NCI-H187 (cell line): ENCODE results near the gene KCNQ4.

Experiments used
- DNase-seq, 2 experiments: peaks; one replicate each; lab custom pipeline; 2025; lab: John Stamatoyannopoulos, UW

Gene KCNQ4

GRCh38 chr1:40755067-40755466 is 28.5 kb upstream of the KCNQ4 start:
- no peak for DNase-seq

GRCh38 chr1:40756523-40756922 is 27.1 kb upstream of the KCNQ4 start:
- no peak for DNase-seq

GRCh38 chr1:40757084-40757483 is 26.5 kb upstream of the KCNQ4 start:
- DNase-seq, result no peak

- DNase-seq, result no peak
Measured at GRCh38 chr1:40758004-40758403, 25.6 kb upstream of the KCNQ4 start.

- DNase-seq, result no peak
Measured at GRCh38 chr1:40758578-40759343, 24.8 kb upstream of the KCNQ4 start.

GRCh38 chr1:40760984-40761383 is 22.6 kb upstream of the KCNQ4 start:
- no peak for DNase-seq

- DNase-seq, result no peak
Measured at GRCh38 chr1:40762144-40762923, 21.3 kb upstream of the KCNQ4 start.

GRCh38 chr1:40763742-40764532 is 19.6 kb upstream of the KCNQ4 start:
- no peak for DNase-seq

GRCh38 chr1:40764981-40765380 is 18.6 kb upstream of the KCNQ4 start:
- no peak for DNase-seq

GRCh38 chr1:40766017-40766416 is 17.6 kb upstream of the KCNQ4 start:
- DNase-seq, result no peak

- DNase-seq, result no peak
Measured at GRCh38 chr1:40766560-40766959, 17.0 kb upstream of the KCNQ4 start.

- no peak for DNase-seq
Measured at GRCh38 chr1:40768146-40768990, 15.2 kb upstream of the KCNQ4 start.

GRCh38 chr1:40769815-40770214 is 13.8 kb upstream of the KCNQ4 start:
- DNase-seq, result no peak

GRCh38 chr1:40770296-40771070 is 13.1 kb upstream of the KCNQ4 start:
- no peak for DNase-seq

- DNase-seq, result no peak
Measured at GRCh38 chr1:40772146-40772955, 11.2 kb upstream of the KCNQ4 start.

- no peak for DNase-seq
Measured at GRCh38 chr1:40773748-40774265, 9.8 kb upstream of the KCNQ4 start.

GRCh38 chr1:40774266-40774998 is 9.2 kb upstream of the KCNQ4 start:
- DNase-seq, result no peak

- no peak for DNase-seq
Measured at GRCh38 chr1:40776236-40777072, 7.1 kb upstream of the KCNQ4 start.
